Choroid plexus epithelial cell (primary cell): ENCODE data around the gene CCNB1IP1.
"Not testable (repeated sequence)": the region's sequence is repeated elsewhere in the genome, so short reads cannot be mapped to it uniquely, and the experiment has no call there.

Experiments used
- DNase-seq: peaks from one replicate; pipeline ENCODE4 v3.0.0-alpha.2; 2010; ENCODE audit warnings: low read depth
- H3K4me3 ChIP-seq: 2 replicates; pipeline ENCODE4 v1.5.1; 2011; ENCODE audit warnings: low read depth, mild to moderate bottlenecking, control low read depth, low read length, moderate library complexity
- TF ChIP-seq, protein P1 (sequence below): conservative IDR thresholded peaks from 2 replicates; pipeline ENCODE4 v1.5.1; 2011; ENCODE audit warnings: low read depth, mild to moderate bottlenecking, control low read depth, inconsistent platforms, low read length, moderate library complexity

The CCNB1IP1 gene

GRCh38 chr14:20375471-20375870 lies 42.4 kb upstream of the CCNB1IP1 start:
- H3K4me3 ChIP-seq, result no peak overlapping the region
- DNase-seq, result no peak
- TF ChIP-seq, protein P1, sequence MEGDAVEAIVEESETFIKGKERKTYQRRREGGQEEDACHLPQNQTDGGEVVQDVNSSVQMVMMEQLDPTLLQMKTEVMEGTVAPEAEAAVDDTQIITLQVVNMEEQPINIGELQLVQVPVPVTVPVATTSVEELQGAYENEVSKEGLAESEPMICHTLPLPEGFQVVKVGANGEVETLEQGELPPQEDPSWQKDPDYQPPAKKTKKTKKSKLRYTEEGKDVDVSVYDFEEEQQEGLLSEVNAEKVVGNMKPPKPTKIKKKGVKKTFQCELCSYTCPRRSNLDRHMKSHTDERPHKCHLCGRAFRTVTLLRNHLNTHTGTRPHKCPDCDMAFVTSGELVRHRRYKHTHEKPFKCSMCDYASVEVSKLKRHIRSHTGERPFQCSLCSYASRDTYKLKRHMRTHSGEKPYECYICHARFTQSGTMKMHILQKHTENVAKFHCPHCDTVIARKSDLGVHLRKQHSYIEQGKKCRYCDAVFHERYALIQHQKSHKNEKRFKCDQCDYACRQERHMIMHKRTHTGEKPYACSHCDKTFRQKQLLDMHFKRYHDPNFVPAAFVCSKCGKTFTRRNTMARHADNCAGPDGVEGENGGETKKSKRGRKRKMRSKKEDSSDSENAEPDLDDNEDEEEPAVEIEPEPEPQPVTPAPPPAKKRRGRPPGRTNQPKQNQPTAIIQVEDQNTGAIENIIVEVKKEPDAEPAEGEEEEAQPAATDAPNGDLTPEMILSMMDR, result no peak

GRCh38 chr14:20372796-20373195 lies 39.7 kb upstream of the CCNB1IP1 start:
- TF ChIP-seq, protein P1, result no peak
- no peak for DNase-seq
- no peak overlapping the region for H3K4me3 ChIP-seq

GRCh38 chr14:20365928-20366327 lies 32.8 kb upstream of the CCNB1IP1 start:
- TF ChIP-seq, protein P1, result no peak
- DNase-seq, result no peak
- H3K4me3 ChIP-seq, result no peak overlapping the region

DNA sequence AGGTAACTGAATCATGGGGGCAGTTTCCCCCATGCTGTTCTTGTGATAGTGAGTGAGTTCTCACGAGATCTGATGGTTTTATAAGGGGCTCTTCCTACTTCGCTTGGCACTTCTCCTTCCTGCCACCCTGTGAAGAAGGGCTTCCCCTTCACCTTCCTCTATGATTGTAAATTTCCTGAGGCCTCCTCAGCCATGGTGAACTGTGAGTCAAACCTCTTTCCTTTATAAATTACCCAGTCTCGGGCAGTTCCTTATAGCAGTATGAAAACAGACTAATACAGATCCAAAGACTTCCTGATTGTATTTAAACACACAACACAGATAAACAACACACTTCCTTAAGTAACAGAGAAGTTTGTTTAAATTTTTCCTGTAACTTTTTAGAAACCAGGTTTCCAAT lies 25.4 kb upstream of the CCNB1IP1 start:
- not testable (repeated sequence) for DNase-seq, H3K4me3 ChIP-seq

- no peak overlapping the region for H3K4me3 ChIP-seq
- DNase-seq, result peak; percentile 15
- TF ChIP-seq, protein P1, result no peak
Measured at GRCh38 chr14:20356422-20356821, 23.3 kb upstream of the CCNB1IP1 start.

- TF ChIP-seq, protein P1, result peak; percentile 63
- no peak overlapping the region for H3K4me3 ChIP-seq
- DNase-seq, result peak; percentile 62
Measured at GRCh38 chr14:20350860-20351259, 17.8 kb upstream of the CCNB1IP1 start.

- TF ChIP-seq, protein P1, result no peak
- H3K4me3 ChIP-seq, result no peak overlapping the region
- DNase-seq, result no peak
Measured at GRCh38 chr14:20350282-20350681, 17.2 kb upstream of the CCNB1IP1 start.

GRCh38 chr14:20347747-20348146 lies 14.7 kb upstream of the CCNB1IP1 start:
- DNase-seq, result no peak
- TF ChIP-seq, protein P1, result no peak
- H3K4me3 ChIP-seq, result no peak overlapping the region
